AG04450 (cell line): ENCODE measurements around the gene ACCSL. TPM values are rescaled to one million over a fixed set of nuclear protein-coding genes. Genes with fewer than 3 reads are reported as not detected.

Experiments
- CTCF ChIA-PET: fragments of 300-600, 350-600 bp; formaldehyde crosslinking; extraction: SDS; loops from one replicate; lab custom pipeline; 2022; ENCODE audit warnings: antibody characterized with exemption, inconsistent platforms; lab: Charles Lee
- POLR2A ChIA-PET: fragments of 350-600 bp; formaldehyde crosslinking; extraction: SDS; loops from one replicate; lab custom pipeline; 2021; ENCODE audit warnings: antibody characterized with exemption, inconsistent platforms; lab: Yijun Ruan, JAX
- DNase-seq: peaks from one replicate; pipeline ENCODE4 v3.0.0-alpha.2; 2011; ENCODE audit warnings: low read depth, low spot score
- H3K27ac ChIP-seq: one replicate; pipeline ENCODE4 v1.5.1; 2012; ENCODE audit warnings: low read depth, low read length, control low read depth
- H3K27me3 ChIP-seq: one replicate; pipeline ENCODE4 v1.6.0; 2012; ENCODE audit warnings: low read length; ENCODE audit not compliant: control insufficient read depth, insufficient read depth
- H3K4me3 ChIP-seq: 2 replicates; pipeline ENCODE4 v1.5.1; 2011; ENCODE audit warnings: mild to moderate bottlenecking, low read depth, low read length, control low read depth
- H3K9me3 ChIP-seq: 2 replicates; pipeline ENCODE4 v1.5.1; 2012; ENCODE audit warnings: low read length; ENCODE audit not compliant: control insufficient read depth, insufficient read depth
- polyA plus RNA-seq: library from polyadenylated mRNA; depleted of rRNA; stranded (reverse); fragments of >200 nt; gene quantifications from 2 replicates; pipeline ENCODE4 v1.2.3, GENCODE V29; 2011
- TF ChIP-seq, protein P1 (sequence below): IDR thresholded peaks from 2 replicates; pipeline ENCODE4 v1.5.1; 2011; ENCODE audit warnings: low read depth, low read length, control low read depth, inconsistent platforms

Gene ACCSL
- polyA plus RNA-seq, 1 experiment = not detected

DNA sequence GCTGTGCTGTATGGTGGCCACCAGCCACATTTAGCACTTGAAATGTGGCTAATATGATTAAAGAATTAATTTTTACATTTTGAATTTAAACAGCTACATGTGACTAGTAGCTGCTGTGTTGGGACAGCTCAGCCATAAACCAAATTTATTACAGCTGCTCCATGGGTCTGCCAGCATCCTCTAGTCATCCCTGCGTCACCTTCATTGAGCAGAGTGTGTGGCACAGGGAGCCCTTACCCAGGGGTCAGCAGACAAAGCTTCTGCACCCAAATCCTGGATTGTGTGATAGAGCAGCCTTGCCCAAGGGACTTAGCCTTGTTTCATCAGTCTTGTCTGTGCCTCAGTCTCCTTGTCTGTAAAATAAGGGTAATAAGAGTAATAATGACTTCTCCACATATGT, 19.4 kb upstream of the ACCSL start:
- no peak for DNase-seq
- Histone ChIP-seq H3K27ac (no peak overlapping the region), H3K9me3 (no peaks in the 10 kb centered on the region), H3K4me3 (no peak overlapping the region), H3K27me3 (peaks cover 6% of the 10 kb centered on the region)
- ChIA-PET POLR2A (no interaction called here), CTCF (interaction anchor here (1.9 kb wide), 1 partner anchor 139 kb away, joined by 7 read pairs; no protein-coding TSS in a partner anchor)
- TF ChIP-seq, protein P1, sequence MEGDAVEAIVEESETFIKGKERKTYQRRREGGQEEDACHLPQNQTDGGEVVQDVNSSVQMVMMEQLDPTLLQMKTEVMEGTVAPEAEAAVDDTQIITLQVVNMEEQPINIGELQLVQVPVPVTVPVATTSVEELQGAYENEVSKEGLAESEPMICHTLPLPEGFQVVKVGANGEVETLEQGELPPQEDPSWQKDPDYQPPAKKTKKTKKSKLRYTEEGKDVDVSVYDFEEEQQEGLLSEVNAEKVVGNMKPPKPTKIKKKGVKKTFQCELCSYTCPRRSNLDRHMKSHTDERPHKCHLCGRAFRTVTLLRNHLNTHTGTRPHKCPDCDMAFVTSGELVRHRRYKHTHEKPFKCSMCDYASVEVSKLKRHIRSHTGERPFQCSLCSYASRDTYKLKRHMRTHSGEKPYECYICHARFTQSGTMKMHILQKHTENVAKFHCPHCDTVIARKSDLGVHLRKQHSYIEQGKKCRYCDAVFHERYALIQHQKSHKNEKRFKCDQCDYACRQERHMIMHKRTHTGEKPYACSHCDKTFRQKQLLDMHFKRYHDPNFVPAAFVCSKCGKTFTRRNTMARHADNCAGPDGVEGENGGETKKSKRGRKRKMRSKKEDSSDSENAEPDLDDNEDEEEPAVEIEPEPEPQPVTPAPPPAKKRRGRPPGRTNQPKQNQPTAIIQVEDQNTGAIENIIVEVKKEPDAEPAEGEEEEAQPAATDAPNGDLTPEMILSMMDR = no peak

DNA sequence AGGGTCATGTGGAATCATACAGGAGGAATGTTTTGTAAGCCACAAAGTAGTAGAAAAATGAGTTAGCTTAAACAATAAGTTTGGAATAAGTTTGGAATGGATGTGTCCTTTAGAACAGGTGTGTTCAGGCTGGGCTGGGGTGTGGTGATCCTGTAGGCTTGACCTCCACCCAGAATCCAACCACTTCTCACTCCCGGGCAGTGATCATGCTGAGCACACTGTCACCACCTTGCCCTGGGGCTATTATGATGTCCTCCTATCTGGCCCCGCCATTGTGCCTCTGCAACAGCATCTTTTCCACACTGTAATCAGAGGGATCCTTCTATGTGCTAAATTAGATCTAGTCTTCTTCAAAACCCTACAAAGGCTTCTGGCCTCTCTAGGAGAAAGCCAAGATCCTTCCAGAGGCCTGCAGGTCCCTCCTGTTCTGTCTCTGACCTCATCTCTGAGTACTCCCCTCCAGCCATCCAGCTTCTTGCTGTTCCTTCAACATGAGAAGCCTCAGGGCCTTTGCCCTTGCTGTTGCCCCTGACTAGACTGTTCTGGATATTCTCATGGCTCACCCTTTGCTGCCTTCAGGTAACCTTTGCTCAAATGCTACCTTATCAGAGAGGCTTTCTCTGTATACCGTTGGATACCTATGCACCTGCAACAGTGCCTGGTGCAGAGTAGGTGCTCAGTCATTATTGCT, 18.8 kb upstream of the ACCSL start:
- ChIA-PET CTCF (interaction anchor here (1.9 kb wide), 1 partner anchor 139 kb away, joined by 7 read pairs; no protein-coding TSS in a partner anchor), POLR2A (no interaction called here)
- Histone ChIP-seq H3K9me3 (no peaks in the 10 kb centered on the region), H3K27me3 (peaks cover 6% of the 10 kb centered on the region), H3K27ac (no peak overlapping the region), H3K4me3 (no peak overlapping the region)
- DNase-seq = no peak
- TF ChIP-seq, protein P1 = no peak

DNA sequence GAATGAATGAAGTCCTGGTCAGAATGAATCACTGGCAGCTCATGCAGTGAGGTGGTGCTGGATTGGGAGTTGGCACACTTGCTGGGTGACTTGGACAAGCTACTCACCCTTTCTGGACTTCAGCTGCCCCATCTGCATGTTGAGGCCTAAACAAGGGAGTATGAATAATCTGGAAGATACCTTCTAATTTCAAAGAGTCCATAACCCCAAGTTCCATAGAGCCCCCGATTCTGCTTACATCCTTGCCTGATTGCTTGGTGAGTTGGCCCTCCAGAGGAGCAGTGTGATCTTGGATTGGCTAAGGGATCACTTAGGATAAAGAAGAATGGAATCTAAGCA, 18.3 kb upstream of the ACCSL start:
- H3K4me3 ChIP-seq = no peak overlapping the region
- DNase-seq = no peak
- H3K9me3 ChIP-seq = no peaks in the 10 kb centered on the region
- peaks cover 6% of the 10 kb centered on the region for H3K27me3 ChIP-seq
- TF ChIP-seq, protein P1 = no peak
- ChIA-PET POLR2A (no interaction called here), CTCF (no interaction called here)
- H3K27ac ChIP-seq = no peak overlapping the region

DNA sequence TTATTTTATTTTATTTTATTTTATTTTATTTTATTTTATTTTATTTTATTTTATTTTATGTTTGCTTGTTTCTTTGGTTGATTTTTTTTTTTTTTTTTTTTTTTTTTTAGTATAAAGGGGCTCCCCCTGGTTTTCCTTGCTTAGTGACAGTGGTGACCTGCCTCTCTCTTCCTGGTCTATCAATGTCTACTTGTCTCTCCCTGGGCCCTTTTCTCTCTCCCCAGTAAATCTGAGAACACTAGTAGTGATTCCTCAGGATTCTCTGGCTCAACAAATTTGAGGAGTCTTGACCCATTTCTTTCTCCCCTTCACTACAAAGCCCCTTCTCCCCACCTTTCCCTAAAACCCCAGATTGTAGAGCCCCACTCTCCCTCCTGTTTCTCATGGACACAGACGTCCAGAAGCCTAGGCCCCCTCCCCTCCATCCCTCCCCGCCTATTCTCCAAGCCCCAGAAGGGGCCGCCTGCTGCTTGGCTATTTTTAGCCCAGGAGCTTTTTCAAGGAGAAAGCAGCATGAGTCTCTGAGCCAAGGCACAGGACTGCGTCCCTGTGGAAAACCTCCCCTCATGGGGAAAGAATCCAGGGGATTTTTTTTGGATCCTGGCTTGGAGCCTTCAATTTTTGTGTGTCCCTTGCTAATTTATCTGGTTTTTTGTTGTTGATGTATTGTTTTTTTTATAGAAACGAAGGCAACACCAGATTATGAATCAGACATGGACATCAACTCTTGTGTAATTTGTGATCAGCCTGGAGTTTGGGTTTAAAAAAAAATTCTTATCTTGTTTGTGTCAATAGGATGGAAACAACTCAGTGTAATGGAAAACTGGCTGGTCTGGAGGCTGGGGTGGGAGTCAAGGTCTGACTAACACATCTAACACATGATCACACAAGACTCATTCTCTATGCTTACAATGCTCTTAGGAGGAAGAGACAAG, 17.5 kb upstream of the ACCSL start:
- Histone ChIP-seq H3K4me3 (no peak overlapping the region), H3K27me3 (peaks cover 11% of the 10 kb centered on the region), H3K27ac (no peak overlapping the region), H3K9me3 (no peaks in the 10 kb centered on the region)
- ChIA-PET POLR2A (no interaction called here), CTCF (no interaction called here)
- TF ChIP-seq, protein P1 = no peak
- no peak for DNase-seq

DNA sequence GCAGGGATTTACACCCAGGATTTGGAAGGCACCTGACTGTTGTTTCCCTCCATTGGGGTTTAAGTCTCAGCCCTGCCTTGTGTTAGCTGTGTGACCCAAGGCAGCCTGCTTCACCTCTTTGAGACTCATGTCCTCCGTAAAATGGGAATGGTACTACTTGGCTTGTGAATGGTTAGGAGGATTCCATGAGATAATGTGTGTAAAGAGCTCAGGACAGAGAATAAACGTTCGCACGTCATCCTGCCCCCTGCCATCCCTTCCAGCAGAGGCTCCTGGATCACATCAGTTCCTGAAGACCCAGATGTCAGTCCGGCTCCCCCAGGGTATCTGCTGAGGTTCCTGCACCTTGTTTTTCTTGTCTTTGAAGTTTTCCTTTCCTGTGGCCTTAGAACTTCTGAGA, 16.8 kb upstream of the ACCSL start:
- peaks cover 11% of the 10 kb centered on the region for H3K27me3 ChIP-seq
- TF ChIP-seq, protein P1 = no peak
- no peaks in the 10 kb centered on the region for H3K9me3 ChIP-seq
- H3K4me3 ChIP-seq = no peak overlapping the region
- POLR2A ChIA-PET = no interaction called here
- no peak for DNase-seq
- H3K27ac ChIP-seq = no peak overlapping the region
- CTCF ChIA-PET = no interaction called here
